ENCODE results near the gene ZXDC. TPM values are rescaled to one million over a fixed set of nuclear protein-coding genes. Genes with fewer than 3 reads are reported as not detected.
A peak's percentile ranks its signal among the peaks of the same experiment; 100 is the strongest.

Gene ZXDC
- polyA plus RNA-seq, 1 donor (not counting 4 experiments of a cell fraction or from before 2014, with no cell fraction given), result 10.7 TPM

DNA sequence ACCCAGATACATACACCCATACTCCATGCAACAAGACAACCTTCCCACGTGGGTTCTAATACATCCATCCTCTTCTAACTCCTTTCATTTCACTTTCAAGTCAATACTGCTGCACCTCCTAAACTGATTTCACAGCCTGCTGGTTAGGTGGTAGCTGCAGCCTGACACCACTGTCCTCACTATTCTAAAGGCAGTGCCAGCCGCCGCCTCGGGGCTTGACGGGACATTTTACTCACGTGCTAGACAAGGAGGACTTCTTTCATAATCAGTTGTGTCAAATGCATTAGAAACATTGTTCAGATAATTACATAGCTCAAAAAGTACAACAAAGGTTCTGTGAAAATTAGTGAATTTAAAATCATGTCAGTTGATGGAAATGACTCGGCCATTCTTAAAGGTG, 35.6 kb upstream of the ZXDC start:
- Histone ChIP-seq H4K20me1 (ENCODE audit: control insufficient read depth, extremely low read depth, insufficient read depth, low read length) (no peaks in the 10 kb centered on the region), H3K4me1 (ENCODE audit: control insufficient read depth, extremely low read depth, insufficient read depth, low read length) (peaks cover 14% of the 10 kb centered on the region), H3K4me3 (ENCODE audit: control insufficient read depth in 2 of 3, extremely low read depth in 1 of 3, insufficient read depth in 2 of 3, low read depth in 1 of 3, low read length in 3 of 3) (no peak overlapping the region), H3K9me1 (ENCODE audit: control insufficient read depth, extremely low read depth, insufficient read depth, low read length) (no peaks in the 10 kb centered on the region), H2AFZ (ENCODE audit: control insufficient read depth, low read length) (no peak overlapping the region), H3K79me2 (ENCODE audit: control insufficient read depth, insufficient read depth, low read length) (no peaks in the 10 kb centered on the region), H3K9ac (ENCODE audit: control insufficient read depth, extremely low read depth, insufficient read depth, low read length) (no peak overlapping the region), H3K27me3 (ENCODE audit: control insufficient read depth, extremely low read depth, insufficient read depth, low read length) (peaks cover 3% of the 10 kb centered on the region), H3K4me2 (ENCODE audit: control insufficient read depth, extremely low read depth, insufficient read depth, low read depth, low read length) (no peak overlapping the region), H3K9me3 (ENCODE audit: control insufficient read depth, low read depth, low read length) (no peaks in the 10 kb centered on the region), H3K27ac (ENCODE audit: control insufficient read depth, insufficient read depth, low read length) (no peak overlapping the region), H3K36me3 (ENCODE audit: control insufficient read depth in 2 of 2, extremely low read depth in 1 of 2, insufficient read depth in 2 of 2, low read length in 2 of 2) (no peaks in the 10 kb centered on the region)
- TF ChIP-seq, protein P1, sequence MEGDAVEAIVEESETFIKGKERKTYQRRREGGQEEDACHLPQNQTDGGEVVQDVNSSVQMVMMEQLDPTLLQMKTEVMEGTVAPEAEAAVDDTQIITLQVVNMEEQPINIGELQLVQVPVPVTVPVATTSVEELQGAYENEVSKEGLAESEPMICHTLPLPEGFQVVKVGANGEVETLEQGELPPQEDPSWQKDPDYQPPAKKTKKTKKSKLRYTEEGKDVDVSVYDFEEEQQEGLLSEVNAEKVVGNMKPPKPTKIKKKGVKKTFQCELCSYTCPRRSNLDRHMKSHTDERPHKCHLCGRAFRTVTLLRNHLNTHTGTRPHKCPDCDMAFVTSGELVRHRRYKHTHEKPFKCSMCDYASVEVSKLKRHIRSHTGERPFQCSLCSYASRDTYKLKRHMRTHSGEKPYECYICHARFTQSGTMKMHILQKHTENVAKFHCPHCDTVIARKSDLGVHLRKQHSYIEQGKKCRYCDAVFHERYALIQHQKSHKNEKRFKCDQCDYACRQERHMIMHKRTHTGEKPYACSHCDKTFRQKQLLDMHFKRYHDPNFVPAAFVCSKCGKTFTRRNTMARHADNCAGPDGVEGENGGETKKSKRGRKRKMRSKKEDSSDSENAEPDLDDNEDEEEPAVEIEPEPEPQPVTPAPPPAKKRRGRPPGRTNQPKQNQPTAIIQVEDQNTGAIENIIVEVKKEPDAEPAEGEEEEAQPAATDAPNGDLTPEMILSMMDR (optimal IDR thresholded peaks at IDR 0.05 in 1 of 3, IDR thresholded peaks at IDR 0.05 in 1 of 3, conservative IDR thresholded peaks at IDR 0.05 in 1 of 3; ENCODE audit: extremely low read depth in 1 of 3, insufficient read depth in 2 of 3, low read length in 3 of 3), result no peak
- TF ChIP-seq EZH2 (IDR thresholded peaks at IDR 0.05; ENCODE audit: low read length), result no peak
- no peak for DNase-seq (ENCODE audit: low read depth, low spot score)
- dilution Hi-C loops (cut with MboI; ENCODE audit: extremely low pct_ligation_motif_present, low sequenced_read_pairs), result no loop called here
- no peak for FAIRE-seq

DNA sequence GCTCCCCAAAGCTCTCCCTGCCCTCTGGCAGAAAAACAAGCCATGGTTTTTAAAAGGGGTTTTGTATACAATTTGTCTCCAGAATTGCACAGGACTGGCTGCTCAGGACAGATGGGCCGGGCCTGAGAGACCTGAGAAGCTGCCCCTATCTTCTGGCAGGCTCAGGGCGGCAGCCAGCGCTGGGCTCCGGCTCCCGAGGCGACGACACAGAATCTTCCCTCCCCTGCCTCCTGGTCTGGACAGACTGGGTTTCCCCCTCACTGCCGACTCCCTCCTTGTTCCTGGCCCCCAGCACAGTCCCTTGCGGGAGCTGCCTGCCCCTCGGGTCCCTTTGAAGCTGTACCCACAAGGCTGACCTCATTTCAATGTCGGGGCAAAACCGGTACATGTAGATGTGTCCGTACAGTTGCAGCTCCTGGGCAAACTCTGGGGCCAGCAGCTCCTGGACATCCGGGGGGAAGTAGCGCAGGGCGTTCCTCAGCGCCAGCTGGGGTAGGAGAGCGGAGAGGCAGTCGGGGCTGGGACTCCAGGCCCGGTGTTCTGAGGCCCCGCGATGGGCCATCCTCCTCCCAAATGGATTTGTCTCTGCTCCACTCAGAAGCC, 34.7 kb upstream of the ZXDC start:
- FAIRE-seq (no peak), DNase-seq (ENCODE audit: low read depth, low spot score) (no peak)

More for the DNA sequence above, 34.7 kb upstream of the ZXDC start:
- Histone ChIP-seq H3K4me2 (ENCODE audit: control insufficient read depth, extremely low read depth, insufficient read depth, low read depth, low read length) (no peak overlapping the region), H3K27ac (ENCODE audit: control insufficient read depth, insufficient read depth, low read length) (no peak overlapping the region), H3K79me2 (ENCODE audit: control insufficient read depth, insufficient read depth, low read length) (no peaks in the 10 kb centered on the region), H3K4me3 (ENCODE audit: control insufficient read depth in 2 of 3, extremely low read depth in 1 of 3, insufficient read depth in 2 of 3, low read depth in 1 of 3, low read length in 3 of 3) (no peak overlapping the region), H3K9me3 (ENCODE audit: control insufficient read depth, low read depth, low read length) (no peaks in the 10 kb centered on the region), H2AFZ (ENCODE audit: control insufficient read depth, low read length) (peak overlapping the region; percentile 54), H3K27me3 (ENCODE audit: control insufficient read depth, extremely low read depth, insufficient read depth, low read length) (peaks cover 3% of the 10 kb centered on the region), H3K9me1 (ENCODE audit: control insufficient read depth, extremely low read depth, insufficient read depth, low read length) (no peaks in the 10 kb centered on the region), H3K4me1 (ENCODE audit: control insufficient read depth, extremely low read depth, insufficient read depth, low read length) (peaks cover 14% of the 10 kb centered on the region), H3K9ac (ENCODE audit: control insufficient read depth, extremely low read depth, insufficient read depth, low read length) (no peak overlapping the region), H4K20me1 (ENCODE audit: control insufficient read depth, extremely low read depth, insufficient read depth, low read length) (no peaks in the 10 kb centered on the region), H3K36me3 (ENCODE audit: control insufficient read depth in 2 of 2, extremely low read depth in 1 of 2, insufficient read depth in 2 of 2, low read length in 2 of 2) (no peaks in the 10 kb centered on the region)
- dilution Hi-C loops (cut with MboI; ENCODE audit: extremely low pct_ligation_motif_present, low sequenced_read_pairs), result no loop called here
- no peak for TF ChIP-seq EZH2 (IDR thresholded peaks at IDR 0.05; ENCODE audit: low read length)
- TF ChIP-seq, protein P1 (optimal IDR thresholded peaks at IDR 0.05 in 1 of 3, IDR thresholded peaks at IDR 0.05 in 1 of 3, conservative IDR thresholded peaks at IDR 0.05 in 1 of 3; ENCODE audit: extremely low read depth in 1 of 3, insufficient read depth in 2 of 3, low read length in 3 of 3), result no peak

Data from keratinocyte (primary cell).